MM.1S (cell line): ENCODE results near the gene DPPA5.

Experiments
- EZH2 ChIP-seq: fragments of 300-600 bp; sonication (generic); optimal IDR thresholded peaks from 2 replicates; pipeline ENCODE3; 2017; ENCODE audit warnings: low read depth, mild to moderate bottlenecking, antibody characterized with exemption, low read length, mixed read lengths
- EZH2phosphoT487 ChIP-seq: fragments of 300-600 bp; sonication (generic); IDR thresholded peaks from 2 replicates; pipeline ENCODE4 v1.6.1; 2018; ENCODE audit warnings: antibody characterized with exemption, low read length
- TF ChIP-seq, protein P1 (sequence below): fragments of 300-600 bp; sonication (generic); IDR thresholded peaks from 2 replicates; pipeline ENCODE4 v1.5.1; 2016; ENCODE audit warnings: antibody characterized with exemption, low read length, mixed read lengths

DNA sequence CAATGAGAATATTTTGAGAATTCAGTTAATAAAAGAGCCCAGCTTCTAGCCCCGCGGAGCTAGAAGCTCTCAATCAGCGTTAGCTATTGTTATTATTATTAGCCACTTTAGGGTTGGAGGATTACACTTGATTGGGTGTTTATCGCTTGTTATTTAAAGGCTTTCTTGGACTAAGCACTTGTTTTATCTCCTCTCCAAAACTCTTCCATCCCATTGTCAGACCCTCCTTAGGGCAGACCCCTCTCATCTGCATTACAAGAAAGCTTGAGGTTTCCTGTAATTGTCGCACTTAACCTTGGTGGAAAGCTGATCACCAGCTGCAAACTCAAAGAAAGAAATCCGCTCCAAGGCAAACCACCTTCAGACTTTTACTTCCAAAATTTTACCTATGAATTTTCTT, 4.8 kb downstream of the DPPA5 start:
- TF ChIP-seq EZH2 (no peak), EZH2phosphoT487 (no peak)
- TF ChIP-seq, protein P1, sequence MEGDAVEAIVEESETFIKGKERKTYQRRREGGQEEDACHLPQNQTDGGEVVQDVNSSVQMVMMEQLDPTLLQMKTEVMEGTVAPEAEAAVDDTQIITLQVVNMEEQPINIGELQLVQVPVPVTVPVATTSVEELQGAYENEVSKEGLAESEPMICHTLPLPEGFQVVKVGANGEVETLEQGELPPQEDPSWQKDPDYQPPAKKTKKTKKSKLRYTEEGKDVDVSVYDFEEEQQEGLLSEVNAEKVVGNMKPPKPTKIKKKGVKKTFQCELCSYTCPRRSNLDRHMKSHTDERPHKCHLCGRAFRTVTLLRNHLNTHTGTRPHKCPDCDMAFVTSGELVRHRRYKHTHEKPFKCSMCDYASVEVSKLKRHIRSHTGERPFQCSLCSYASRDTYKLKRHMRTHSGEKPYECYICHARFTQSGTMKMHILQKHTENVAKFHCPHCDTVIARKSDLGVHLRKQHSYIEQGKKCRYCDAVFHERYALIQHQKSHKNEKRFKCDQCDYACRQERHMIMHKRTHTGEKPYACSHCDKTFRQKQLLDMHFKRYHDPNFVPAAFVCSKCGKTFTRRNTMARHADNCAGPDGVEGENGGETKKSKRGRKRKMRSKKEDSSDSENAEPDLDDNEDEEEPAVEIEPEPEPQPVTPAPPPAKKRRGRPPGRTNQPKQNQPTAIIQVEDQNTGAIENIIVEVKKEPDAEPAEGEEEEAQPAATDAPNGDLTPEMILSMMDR = no peak
